ENCODE results near the gene NAP1L2.
A peak's percentile ranks its signal among the peaks of the same experiment; 100 is the strongest.

Gene NAP1L2

GRCh38 chrX:73214426-73215094, at the start of gene NAP1L2:
Gene NAP1L2, minus strand, starts transcription at chrX:73214851. Its CDS starts 359 bp downstream, at chrX:73214492.
- peak; percentile 1 to 27 for DNase-seq (ENCODE audit: low read depth in 2 of 2)
- no peak for TF ChIP-seq CTCF (IDR thresholded peaks at IDR 0.05; ENCODE audit: low read depth, low read length)

GRCh38 chrX:73262991-73263390, 48.3 kb upstream of the NAP1L2 start:
- no peak overlapping the region for H3K4me3 ChIP-seq (replicated peaks in 1 of 2; ENCODE audit: low read depth in 2 of 2, low read length in 2 of 2)
- no peak for TF ChIP-seq CTCF (IDR thresholded peaks at IDR 0.05; ENCODE audit: low read depth, low read length)
- peak in 1 of 2 donors; percentile 2 for DNase-seq (ENCODE audit: low read depth in 2 of 2)

More at GRCh38 chrX:73214426-73215094, at the start of gene NAP1L2:
- H3K4me3 ChIP-seq (replicated peaks in 1 of 2; ENCODE audit: low read depth in 2 of 2, low read length in 2 of 2) = peak within 1 kb of the TSS; percentile 19 to 45

GRCh38 chrX:73239242-73239641, 24.6 kb upstream of the NAP1L2 start:
- TF ChIP-seq CTCF (IDR thresholded peaks at IDR 0.05; ENCODE audit: low read depth, low read length) = no peak
- no peak for DNase-seq (ENCODE audit: low read depth in 2 of 2)
- no peak overlapping the region for H3K4me3 ChIP-seq (replicated peaks in 1 of 2; ENCODE audit: low read depth in 2 of 2, low read length in 2 of 2)

GRCh38 chrX:73217621-73218020, 3.0 kb upstream of the NAP1L2 start:
- no peak for DNase-seq (ENCODE audit: low read depth in 2 of 2)
- no peak for TF ChIP-seq CTCF (IDR thresholded peaks at IDR 0.05; ENCODE audit: low read depth, low read length)
- H3K4me3 ChIP-seq (replicated peaks in 1 of 2; ENCODE audit: low read depth in 2 of 2, low read length in 2 of 2) = no peak overlapping the region

- TF ChIP-seq CTCF (IDR thresholded peaks at IDR 0.05; ENCODE audit: low read depth, low read length) = no peak
- DNase-seq (ENCODE audit: low read depth in 2 of 2) = no peak
- H3K4me3 ChIP-seq (replicated peaks in 1 of 2; ENCODE audit: low read depth in 2 of 2, low read length in 2 of 2) = no peak overlapping the region
Measured at GRCh38 chrX:73215246-73215645, 595 bp upstream of the NAP1L2 start.

- no peak for TF ChIP-seq CTCF (IDR thresholded peaks at IDR 0.05; ENCODE audit: low read depth, low read length)
- peak overlapping the region in 1 of 2 donors; percentile 45 for H3K4me3 ChIP-seq (replicated peaks in 1 of 2; ENCODE audit: low read depth in 2 of 2, low read length in 2 of 2)
- DNase-seq (ENCODE audit: low read depth in 2 of 2) = peak in 1 of 2 donors; percentile 0
Measured at GRCh38 chrX:73213734-73214425, 771 bp downstream of the NAP1L2 start.
